Left lung (tissue), 10 donors: ENCODE results near the gene GLYR1. TPM values are rescaled to one million over a fixed set of nuclear protein-coding genes. Genes with fewer than 3 reads are reported as not detected.

ENCODE experiments used
- ATAC-seq: fragments of 200-7000 bp; cut with Tn5 transposase; one replicate; pipeline ENCODE4 v1.9.1; 2020; ENCODE audit warnings: moderate library complexity
- DNase-seq, 4 donors: peaks; one replicate each; pipeline ENCODE4 v3.0.0-alpha.2; 2013 to 2020
- H3K27ac ChIP-seq, 2 donors: fragments of 200-600 bp; sonication (generic) in 1 of 2; one replicate each; pipeline versions ENCODE4 v1.5.0 to v1.8.0; 2020 to 2021
- H3K27me3 ChIP-seq, 2 donors: fragments of 200-600 bp; sonication (generic) in 1 of 2; one replicate each; pipeline versions ENCODE4 v1.5.0 to v1.8.0; 2020 to 2021
- H3K36me3 ChIP-seq, 2 donors: fragments of 200-600 bp; sonication (generic) in 1 of 2; one replicate each; pipeline versions ENCODE4 v1.5.0 to v1.8.0; 2020 to 2021
- H3K4me1 ChIP-seq, 2 donors: fragments of 200-600 bp; one replicate each; pipeline ENCODE4 v1.8.0; 2021
- H3K4me3 ChIP-seq, 2 donors: fragments of 200-600 bp; sonication (generic) in 1 of 2; one replicate each; pipeline versions ENCODE4 v1.5.0 to v1.8.0; 2020 to 2021; ENCODE audit warnings: mild to moderate bottlenecking in 1 of 2
- H3K9me3 ChIP-seq, 2 donors: fragments of 200-600 bp; sonication (generic) in 1 of 2; one replicate each; pipeline versions ENCODE4 v1.5.0 to v1.8.0; 2020 to 2021
- intact Hi-C, 2 donors: fragments of 100-400 bp; cut with DNase I; formaldehyde crosslinking; loops; one replicate each; pipeline versions ENCODE4 v1.11.2 to v1.14.2; 2022
- polyA plus RNA-seq, 6 donors: library from polyadenylated mRNA; unstranded; fragments of 120-200 nt; gene quantifications; one replicate each; pipeline ENCODE4 v1.2.1, GENCODE V29; 2013; ENCODE audit not compliant: insufficient read length in 6 of 6
- total RNA-seq, 2 donors: library from RNA; stranded (reverse); fragmentation: NEBNext Ultra II Directional; extraction: Animal tissue kit (Norgen Biotek cat#: 25700); gene quantifications; one replicate each; pipeline ENCODE4 v1.2.1, GENCODE V29; 2021
- TF ChIP-seq, protein P1 (sequence below), 2 donors: fragments of 200-600 bp; sonication (generic) in 1 of 2; IDR thresholded peaks; one replicate each; pipeline versions ENCODE4 v1.5.0 to v1.8.0; 2021; ENCODE audit warnings: antibody characterized with exemption in 2 of 2
- donor health status: DM: no; HTN: yes; CAD: no.
- donor health status: DM: no; HTN: no; CAD: no.

The GLYR1 gene
- total and polyA plus RNA-seq, 8 donors: 65.2 to 128 (median 113) TPM

DNA sequence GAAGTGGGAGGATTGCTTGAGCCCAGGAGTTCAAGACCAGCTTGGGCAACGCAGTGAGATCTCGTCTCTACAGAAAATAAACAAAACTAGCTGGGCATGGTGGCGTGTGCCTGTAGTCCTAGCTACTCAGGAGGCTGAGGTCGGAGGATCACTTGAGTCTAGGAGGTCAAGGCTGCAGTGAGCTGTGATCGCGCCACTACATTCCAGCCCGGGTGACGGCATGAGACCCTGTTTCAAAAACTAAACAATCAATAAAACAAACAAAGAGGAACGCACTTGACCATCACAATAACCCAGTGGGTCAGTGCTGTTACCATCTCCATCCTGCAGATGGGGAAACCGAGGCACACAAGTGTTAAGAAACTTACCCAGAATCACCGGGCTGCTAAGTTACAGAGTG, 93.9 kb downstream of the GLYR1 start:
- intact Hi-C loops: no loop called here
- no peak overlapping the region for H3K4me3 ChIP-seq
- ATAC-seq: no peak
- H3K36me3 ChIP-seq: peaks cover 0 to 94% of the 10 kb centered on the region in 2 donors
- H3K27ac ChIP-seq: no peak overlapping the region
- no peaks in the 10 kb centered on the region for H3K27me3 ChIP-seq
- TF ChIP-seq, protein P1, sequence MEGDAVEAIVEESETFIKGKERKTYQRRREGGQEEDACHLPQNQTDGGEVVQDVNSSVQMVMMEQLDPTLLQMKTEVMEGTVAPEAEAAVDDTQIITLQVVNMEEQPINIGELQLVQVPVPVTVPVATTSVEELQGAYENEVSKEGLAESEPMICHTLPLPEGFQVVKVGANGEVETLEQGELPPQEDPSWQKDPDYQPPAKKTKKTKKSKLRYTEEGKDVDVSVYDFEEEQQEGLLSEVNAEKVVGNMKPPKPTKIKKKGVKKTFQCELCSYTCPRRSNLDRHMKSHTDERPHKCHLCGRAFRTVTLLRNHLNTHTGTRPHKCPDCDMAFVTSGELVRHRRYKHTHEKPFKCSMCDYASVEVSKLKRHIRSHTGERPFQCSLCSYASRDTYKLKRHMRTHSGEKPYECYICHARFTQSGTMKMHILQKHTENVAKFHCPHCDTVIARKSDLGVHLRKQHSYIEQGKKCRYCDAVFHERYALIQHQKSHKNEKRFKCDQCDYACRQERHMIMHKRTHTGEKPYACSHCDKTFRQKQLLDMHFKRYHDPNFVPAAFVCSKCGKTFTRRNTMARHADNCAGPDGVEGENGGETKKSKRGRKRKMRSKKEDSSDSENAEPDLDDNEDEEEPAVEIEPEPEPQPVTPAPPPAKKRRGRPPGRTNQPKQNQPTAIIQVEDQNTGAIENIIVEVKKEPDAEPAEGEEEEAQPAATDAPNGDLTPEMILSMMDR (IDR thresholded peaks at IDR 0.05): no peak
- no peaks in the 10 kb centered on the region for H3K4me1 ChIP-seq
- H3K9me3 ChIP-seq: peaks cover 0 to 4% of the 10 kb centered on the region in 2 donors
- DNase-seq: no peak

Other genes starting within 250 kb of the GLYR1 start
- gene UBALD1, start 232.4 kb downstream of the GLYR1 start, total RNA-seq: 10 to 100 TPM; 26.7 to 27.8 TPM
- 10 to 100 TPM; 12.0 to 27.1 (median 16.3) TPM for gene UBALD1, start 232.4 kb downstream of the GLYR1 start, polyA plus RNA-seq
- 10 to 100 TPM; 81.6 to 98.1 TPM for gene MGRN1, start 222.5 kb downstream of the GLYR1 start, total RNA-seq
- 10 to 100 TPM; 56.9 to 82.9 (median 65.0) TPM for gene MGRN1, start 222.5 kb downstream of the GLYR1 start, polyA plus RNA-seq
- gene NUDT16L1, start 153.7 kb downstream of the GLYR1 start, total RNA-seq: 10 to 100 TPM; 26.6 to 53.1 TPM
- gene NUDT16L1, start 153.7 kb downstream of the GLYR1 start, polyA plus RNA-seq: 10 to 100 TPM; 29.2 to 46.1 (median 35.1) TPM
- gene ANKS3, start 113.0 kb downstream of the GLYR1 start, total RNA-seq: 10 to 100 TPM; 16.1 to 18.9 TPM
- gene ANKS3, start 113.0 kb downstream of the GLYR1 start, polyA plus RNA-seq: 10 to 100 TPM; 23.5 to 32.8 (median 26.9) TPM
- 1 to 10 TPM; 1.2 to 4.2 TPM for gene DNAAF8, start 112.8 kb downstream of the GLYR1 start, total RNA-seq
- gene DNAAF8, start 112.8 kb downstream of the GLYR1 start, polyA plus RNA-seq: 1 to 10 TPM; 1.2 to 3.5 (median 2.9) TPM
- 10 to 100 TPM; 12.5 to 13.6 TPM for gene ZNF500, start 80.1 kb downstream of the GLYR1 start, total RNA-seq
- gene ZNF500, start 80.1 kb downstream of the GLYR1 start, polyA plus RNA-seq: 10 to 100 TPM; 13.8 to 20.8 (median 16.8) TPM
- gene SEPTIN12, start 58.9 kb downstream of the GLYR1 start, total RNA-seq: not detected
- 10 to 100 TPM in 1 of 6 donors, under 1 TPM in 2, not detected in 3; 0.28 to 14.6 (median 0.65) TPM for gene SEPTIN12, start 58.9 kb downstream of the GLYR1 start, polyA plus RNA-seq
- gene SMIM22, start 51.9 kb downstream of the GLYR1 start, total RNA-seq: 10 to 100 TPM; 28.6 to 40.5 TPM
- gene SMIM22, start 51.9 kb downstream of the GLYR1 start, polyA plus RNA-seq: 1 to 10 TPM; 3.4 to 5.6 (median 4.0) TPM
- 10 to 100 TPM; 19.3 to 27.3 TPM for gene ROGDI, start 44.7 kb downstream of the GLYR1 start, total RNA-seq
- gene ROGDI, start 44.7 kb downstream of the GLYR1 start, polyA plus RNA-seq: 10 to 100 TPM; 15.7 to 46.4 (median 34.9) TPM
- gene UBN1, start 193 bp upstream of the GLYR1 start, total RNA-seq: 10 to 100 TPM; 31.3 to 38.6 TPM
- gene UBN1, start 193 bp upstream of the GLYR1 start, polyA plus RNA-seq: 10 to 100 TPM; 31.5 to 41.1 (median 36.4) TPM
- gene PPL, start 89.9 kb upstream of the GLYR1 start, total RNA-seq: 10 to 100 TPM; 69.8 to 77.1 TPM
- gene PPL, start 89.9 kb upstream of the GLYR1 start, polyA plus RNA-seq: 10 to 100 TPM; 30.4 to 42.6 (median 35.0) TPM
- gene SEC14L5, start 111.0 kb upstream of the GLYR1 start, total RNA-seq: under 1 TPM; 0.52 to 0.76 TPM
- under 1 TPM; 0.17 to 0.58 (median 0.31) TPM for gene SEC14L5, start 111.0 kb upstream of the GLYR1 start, polyA plus RNA-seq
- gene NAGPA, start 186.6 kb upstream of the GLYR1 start, total RNA-seq: 10 to 100 TPM in 1 of 2 donors, 1 to 10 TPM in 1; 9.6 to 21.0 TPM
- 10 to 100 TPM in 1 of 6 donors, 1 to 10 TPM in 5; 7.7 to 10.3 (median 8.8) TPM for gene NAGPA, start 186.6 kb upstream of the GLYR1 start, polyA plus RNA-seq
- 100 to 1,000 TPM in 1 of 2 donors, 10 to 100 TPM in 1; 67.0 to 209 TPM for gene C16orf89, start 218.7 kb upstream of the GLYR1 start, total RNA-seq
- 100 to 1,000 TPM in 5 of 6 donors, 10 to 100 TPM in 1; 85.6 to 150 (median 139) TPM for gene C16orf89, start 218.7 kb upstream of the GLYR1 start, polyA plus RNA-seq
- 10 to 100 TPM; 28.5 to 39.0 TPM for gene ALG1, start 224.6 kb upstream of the GLYR1 start, total RNA-seq
- gene ALG1, start 224.6 kb upstream of the GLYR1 start, polyA plus RNA-seq: 10 to 100 TPM; 20.2 to 23.0 (median 21.5) TPM